22Rv1 (cell line): ENCODE results near the gene PKD2.

Experiments
- CTCF ChIP-seq: fragments of 450-650 bp; IDR thresholded peaks from 2 replicates; pipeline ENCODE4 v1.5.1; 2017; ENCODE audit warnings: mild to moderate bottlenecking
- ZFX ChIP-seq: fragments of 450-650 bp; IDR thresholded peaks from 2 replicates; pipeline ENCODE4 v1.6.1; 2017; ENCODE audit warnings: antibody characterized with exemption, borderline replicate concordance

- TF ChIP-seq CTCF (no peak), ZFX (no peak)
These were observed 32.0 kb upstream of the PKD2 start, which contains the start of gene SPP1 for GRCh38 chr4:87975466-87975865.
